Erythroblast (primary cell): ENCODE data around the gene ZNF469.

Experiments used
- DNase-seq, 2 experiments: peaks; one replicate each; lab custom pipeline; 2025; lab: John Stamatoyannopoulos, UW
- GATA1 ChIP-seq: IDR thresholded peaks from 2 replicates; pipeline ENCODE4 v1.6.1; 2011; ENCODE audit warnings: low read depth, mild to moderate bottlenecking, control low read depth, low read length, moderate library complexity
- POLR2A ChIP-seq: IDR thresholded peaks from 2 replicates; pipeline ENCODE4 v1.6.1; 2011; ENCODE audit warnings: mild to moderate bottlenecking, low read length

Gene ZNF469

GRCh38 chr16:88374736-88375135 is 8.0 kb upstream of the ZNF469 start:
- DNase-seq: no peak

GRCh38 chr16:88375236-88375975 is 7.4 kb upstream of the ZNF469 start:
- TF ChIP-seq POLR2A: no peak
- TF ChIP-seq GATA1: no peak
- DNase-seq: no peak

More at GRCh38 chr16:88374736-88375135, 8.0 kb upstream of the ZNF469 start:
- TF ChIP-seq GATA1 (no peak), POLR2A (no peak)

- TF ChIP-seq POLR2A (no peak), GATA1 (no peak)
Observed at GRCh38 chr16:88375996-88376834, 6.5 kb upstream of the ZNF469 start.

GRCh38 chr16:88376835-88377726 is 5.7 kb upstream of the ZNF469 start:
- no peak for TF ChIP-seq GATA1
- no peak for TF ChIP-seq POLR2A
- no peak for DNase-seq

More at GRCh38 chr16:88375996-88376834, 6.5 kb upstream of the ZNF469 start:
- DNase-seq: no peak

- DNase-seq: no peak
- no peak for TF ChIP-seq POLR2A
- no peak for TF ChIP-seq GATA1
Observed at GRCh38 chr16:88377961-88378360, 4.8 kb upstream of the ZNF469 start.

- TF ChIP-seq GATA1 (no peak), POLR2A (no peak)
Observed at GRCh38 chr16:88378401-88378800, 4.4 kb upstream of the ZNF469 start.

GRCh38 chr16:88378836-88379693 is 3.7 kb upstream of the ZNF469 start:
- TF ChIP-seq GATA1: no peak
- no peak for TF ChIP-seq POLR2A
- DNase-seq: no peak

More at GRCh38 chr16:88378401-88378800, 4.4 kb upstream of the ZNF469 start:
- no peak for DNase-seq

- no peak for DNase-seq
- TF ChIP-seq GATA1: no peak
- TF ChIP-seq POLR2A: no peak
Observed at GRCh38 chr16:88379694-88380040, 3.1 kb upstream of the ZNF469 start.

- DNase-seq: no peak
Observed at GRCh38 chr16:88380099-88380498, 2.7 kb upstream of the ZNF469 start.

GRCh38 chr16:88380619-88381018 is 2.1 kb upstream of the ZNF469 start:
- no peak for TF ChIP-seq GATA1
- TF ChIP-seq POLR2A: no peak
- DNase-seq: no peak

More at GRCh38 chr16:88380099-88380498, 2.7 kb upstream of the ZNF469 start:
- TF ChIP-seq GATA1 (no peak), POLR2A (no peak)

- DNase-seq: no peak
- no peak for TF ChIP-seq POLR2A
- no peak for TF ChIP-seq GATA1
Observed at GRCh38 chr16:88381820-88382451, 823 bp upstream of the ZNF469 start.
